ENCODE data around the gene IFNAR2.
A peak's percentile ranks its signal among the peaks of the same experiment; 100 is the strongest.

Gene IFNAR2

DNA sequence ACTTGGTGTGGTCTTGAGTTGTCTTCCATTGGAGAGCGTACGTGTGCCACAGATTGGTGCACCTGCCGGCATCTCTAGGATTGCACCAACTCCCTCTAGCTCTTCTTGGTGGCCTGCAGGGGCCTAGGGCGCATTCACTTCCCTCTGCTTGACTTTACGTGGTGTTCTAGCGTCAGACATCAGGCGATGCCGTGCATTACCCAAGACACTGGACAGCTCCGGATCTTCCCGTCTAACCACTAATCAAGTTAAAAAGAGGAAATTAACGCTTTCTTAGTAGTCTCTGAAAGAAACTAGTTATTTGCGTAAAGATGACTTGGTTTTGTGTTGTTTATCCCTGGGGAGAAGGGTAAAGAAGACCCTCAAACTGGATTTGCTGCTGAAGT, 35.9 kb downstream of the IFNAR2 start:
- Histone ChIP-seq H3K9me3 (no peaks in the 10 kb centered on the region), H3K36me3 (no peaks in the 10 kb centered on the region), H3K27me3 (no peaks in the 10 kb centered on the region), H3K4me3 (ENCODE audit: low read depth, low read length) (peak overlapping the region; percentile 75), H3K4me1 (no peaks in the 10 kb centered on the region; the same call in 1 of the 2 replicates)
- DNase-seq, result no peak
- TF ChIP-seq, protein P1, sequence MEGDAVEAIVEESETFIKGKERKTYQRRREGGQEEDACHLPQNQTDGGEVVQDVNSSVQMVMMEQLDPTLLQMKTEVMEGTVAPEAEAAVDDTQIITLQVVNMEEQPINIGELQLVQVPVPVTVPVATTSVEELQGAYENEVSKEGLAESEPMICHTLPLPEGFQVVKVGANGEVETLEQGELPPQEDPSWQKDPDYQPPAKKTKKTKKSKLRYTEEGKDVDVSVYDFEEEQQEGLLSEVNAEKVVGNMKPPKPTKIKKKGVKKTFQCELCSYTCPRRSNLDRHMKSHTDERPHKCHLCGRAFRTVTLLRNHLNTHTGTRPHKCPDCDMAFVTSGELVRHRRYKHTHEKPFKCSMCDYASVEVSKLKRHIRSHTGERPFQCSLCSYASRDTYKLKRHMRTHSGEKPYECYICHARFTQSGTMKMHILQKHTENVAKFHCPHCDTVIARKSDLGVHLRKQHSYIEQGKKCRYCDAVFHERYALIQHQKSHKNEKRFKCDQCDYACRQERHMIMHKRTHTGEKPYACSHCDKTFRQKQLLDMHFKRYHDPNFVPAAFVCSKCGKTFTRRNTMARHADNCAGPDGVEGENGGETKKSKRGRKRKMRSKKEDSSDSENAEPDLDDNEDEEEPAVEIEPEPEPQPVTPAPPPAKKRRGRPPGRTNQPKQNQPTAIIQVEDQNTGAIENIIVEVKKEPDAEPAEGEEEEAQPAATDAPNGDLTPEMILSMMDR (IDR thresholded peaks at IDR 0.05; ENCODE audit: low read depth, low read length), result no peak

GRCh38 chr21:33266050-33266788, 36.5 kb downstream of the IFNAR2 start, which contains the start of gene IL10RB:
Gene IL10RB, plus strand, starts transcription at chr21:33266367. Its CDS starts 99 bp downstream, at chr21:33266466.
- peak; percentile 78 for DNase-seq
- Histone ChIP-seq H3K27me3 (no peaks in the 10 kb centered on the region), H3K4me1 (no peaks in the 10 kb centered on the region; the same call in 1 of the 2 replicates), H3K9me3 (no peaks in the 10 kb centered on the region), H3K4me3 (ENCODE audit: low read depth, low read length) (peak within 1 kb of the TSS; percentile 75), H3K36me3 (no peaks in the 10 kb centered on the region)
- TF ChIP-seq, protein P1 (IDR thresholded peaks at IDR 0.05; ENCODE audit: low read depth, low read length), result 0 out of 2 replicates have a peak, but pooled peaks have one; percentile 1

DNA sequence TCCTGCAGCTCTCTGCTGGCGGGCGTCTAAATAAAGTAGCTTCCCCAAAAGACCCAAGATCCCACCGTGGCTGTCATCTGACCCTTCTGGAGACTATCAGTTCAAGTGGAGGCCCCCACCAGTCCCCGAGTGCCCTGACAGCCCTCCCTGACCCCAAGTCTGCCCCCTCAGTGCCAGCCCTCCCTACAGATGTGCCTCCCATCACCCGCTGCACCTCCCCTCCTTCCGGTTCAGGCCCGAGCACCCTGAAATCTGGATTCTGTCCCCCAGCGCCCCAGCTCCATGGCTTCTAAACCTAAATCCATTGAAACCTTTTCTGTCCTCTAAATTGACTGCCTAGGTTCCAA, 37.0 kb downstream of the IFNAR2 start:
- H3K9me3 ChIP-seq, result no peaks in the 10 kb centered on the region
- peak overlapping the region; percentile 75 for H3K4me3 ChIP-seq (ENCODE audit: low read depth, low read length)
- H3K27me3 ChIP-seq, result no peaks in the 10 kb centered on the region
- no peak for DNase-seq
- H3K36me3 ChIP-seq, result no peaks in the 10 kb centered on the region
- TF ChIP-seq, protein P1 (IDR thresholded peaks at IDR 0.05; ENCODE audit: low read depth, low read length), result no peak
- no peaks in the 10 kb centered on the region; the same call in 1 of the 2 replicates for H3K4me1 ChIP-seq

DNA sequence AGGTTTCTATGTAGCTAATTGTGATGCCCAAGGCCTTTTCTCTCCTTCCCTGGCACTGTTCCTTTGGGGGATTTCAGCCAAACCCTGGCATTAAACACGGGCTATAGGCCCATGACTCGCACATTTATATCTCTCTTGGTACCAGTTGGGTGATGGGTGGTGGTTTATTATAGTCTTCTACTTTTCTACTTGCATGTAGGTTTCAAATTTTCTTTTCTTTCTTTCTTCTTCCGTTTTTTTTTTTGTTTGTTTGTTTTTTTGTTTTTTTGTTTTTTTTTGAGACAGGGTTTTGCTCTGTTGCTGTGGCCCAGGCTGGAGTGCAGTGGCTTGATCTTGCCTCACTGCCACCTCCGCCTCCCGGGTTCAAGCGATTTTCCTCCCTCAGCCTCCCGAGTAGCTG, 37.5 kb downstream of the IFNAR2 start:
- DNase-seq, result no peak
- TF ChIP-seq, protein P1 (IDR thresholded peaks at IDR 0.05; ENCODE audit: low read depth, low read length), result no peak
- no peaks in the 10 kb centered on the region for H3K27me3 ChIP-seq
- no peaks in the 10 kb centered on the region for H3K36me3 ChIP-seq
- no peaks in the 10 kb centered on the region for H3K9me3 ChIP-seq
- H3K4me1 ChIP-seq, result no peaks in the 10 kb centered on the region; the same call in 1 of the 2 replicates
- peak overlapping the region; percentile 75 for H3K4me3 ChIP-seq (ENCODE audit: low read depth, low read length)

- TF ChIP-seq, protein P1 (IDR thresholded peaks at IDR 0.05; ENCODE audit: low read depth, low read length), result no peak
- Histone ChIP-seq H3K27me3 (no peaks in the 10 kb centered on the region), H3K4me3 (ENCODE audit: low read depth, low read length) (no peak overlapping the region), H3K9me3 (no peaks in the 10 kb centered on the region), H3K4me1 (no peaks in the 10 kb centered on the region; the same call in 1 of the 2 replicates), H3K36me3 (no peaks in the 10 kb centered on the region)
- no peak for DNase-seq
Measured at GRCh38 chr21:33268393-33268736, 38.6 kb downstream of the IFNAR2 start.

DNA sequence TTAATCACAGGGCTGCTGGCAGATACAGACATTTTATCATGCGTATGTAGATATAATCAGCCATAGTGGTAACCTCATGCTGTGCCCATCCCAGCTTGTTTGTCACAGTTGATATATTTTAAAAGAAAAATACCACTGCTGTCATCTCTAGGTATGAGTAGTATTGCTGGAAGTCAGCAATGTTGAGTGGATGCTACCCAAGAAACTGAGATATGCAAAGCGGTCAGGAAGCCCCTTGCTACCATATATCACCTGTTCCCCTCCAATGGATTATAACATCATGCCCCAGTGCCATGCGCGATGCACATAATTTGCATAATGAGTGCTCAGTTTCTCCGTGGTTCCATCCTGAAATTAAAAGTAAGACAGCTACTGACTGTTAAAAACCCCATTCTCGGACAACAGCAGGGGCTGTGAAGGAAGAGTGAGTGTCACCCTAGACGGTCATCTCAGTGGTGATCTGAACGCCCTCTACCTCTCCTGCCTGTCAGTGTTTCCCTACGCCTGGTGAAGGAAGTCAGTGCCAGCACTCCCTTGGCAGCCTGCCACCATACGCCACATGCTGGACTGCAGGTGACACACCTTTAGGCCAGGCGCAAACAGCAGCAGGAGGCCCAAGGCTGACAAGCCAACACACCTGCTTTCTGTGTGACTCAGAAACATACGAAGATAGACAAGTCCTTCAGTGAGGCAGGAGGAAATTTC, 39.2 kb downstream of the IFNAR2 start:
- Histone ChIP-seq H3K9me3 (no peaks in the 10 kb centered on the region), H3K36me3 (no peaks in the 10 kb centered on the region), H3K27me3 (no peaks in the 10 kb centered on the region), H3K4me1 (no peaks in the 10 kb centered on the region; the same call in 1 of the 2 replicates), H3K4me3 (ENCODE audit: low read depth, low read length) (no peak overlapping the region)
- TF ChIP-seq, protein P1 (IDR thresholded peaks at IDR 0.05; ENCODE audit: low read depth, low read length), result no peak
- DNase-seq, result peak; percentile 30

Data from BE2C (cell line).